T-cell (primary cell): ENCODE results near the gene DCUN1D3. TPM values are rescaled to one million over a fixed set of nuclear protein-coding genes. Genes with fewer than 3 reads are reported as not detected.
A peak's percentile ranks its signal among the peaks of the same experiment; 100 is the strongest.
"Not testable (repeated sequence)": the region's sequence is repeated elsewhere in the genome, so short reads cannot be mapped to it uniquely, and the experiment has no call there.

Experiments
- ATAC-seq, 4 experiments: fragments of 200-7000 bp in 3 of 4; fragments of 150-1000 bp in 1 of 4; cut with Tn5 transposase; replicated peaks in 1 of 4; 1 replicate in 3 of 4; 2 replicates in 1 of 4; pipeline ENCODE4 v1.10.0; 2021; ENCODE audit warnings: moderate library complexity in 3 of 4, mild to moderate bottlenecking in 2 of 4, moderate number of reproducible peaks in 1 of 4
- CTCF ChIA-PET, 2 donors: fragments of 300-600 bp; sonication (Branson Sonifier 250); formaldehyde crosslinking; loops; one replicate each; lab custom pipeline; 2022; ENCODE audit warnings: antibody characterized with exemption in 2 of 2; lab: Charles Lee
- POLR2A ChIA-PET, 2 donors: fragments of 300-600 bp; sonication (Branson Sonifier 250); formaldehyde crosslinking; loops; one replicate each; lab custom pipeline; 2022; ENCODE audit warnings: antibody characterized with exemption in 2 of 2; lab: Charles Lee
- DNase-seq, 35 experiments: peaks; one replicate each; pipeline versions ENCODE4 v3.0.0 to v3.0.0-alpha.2; 2013 to 2023
- H3K27ac ChIP-seq: one replicate; pipeline ENCODE4 v1.5.1; 2013; ENCODE audit warnings: low read length
- H3K27me3 ChIP-seq, 2 experiments: replicated peaks in 1 of 2; 1 replicate in 1 of 2; 2 replicates in 1 of 2; pipeline versions ENCODE4 v1.6.1 to v1.7.0; 2013; ENCODE audit warnings: low read length in 1 of 2, mixed read lengths in 1 of 2; ENCODE audit not compliant: control insufficient read depth in 2 of 2, insufficient read depth in 2 of 2; ENCODE audit errors: extremely low read depth in 1 of 2
- H3K36me3 ChIP-seq, 2 donors: 1 replicate in 1 of 2; 2 replicates in 1 of 2; pipeline versions ENCODE4 v1.6.1 to v1.7.0; 2013; ENCODE audit warnings: low read length in 1 of 2; ENCODE audit not compliant: control insufficient read depth in 2 of 2, insufficient read depth in 1 of 2; ENCODE audit errors: extremely low read depth in 1 of 2
- H3K4me1 ChIP-seq, 2 experiments: 1 replicate in 1 of 2; 2 replicates in 1 of 2; pipeline versions ENCODE4 v1.6.1 to v1.7.0; 2013; ENCODE audit warnings: low read length in 2 of 2, mixed read lengths in 1 of 2; ENCODE audit not compliant: insufficient read depth in 2 of 2, control insufficient read depth in 1 of 2; ENCODE audit errors: extremely low read depth in 1 of 2
- H3K4me3 ChIP-seq, 2 donors: 1 replicate in 1 of 2; 2 replicates in 1 of 2; pipeline versions ENCODE4 v1.5.1 to v1.7.0; 2013; ENCODE audit warnings: mild to moderate bottlenecking in 2 of 2, low read length in 1 of 2, moderate library complexity in 1 of 2; ENCODE audit not compliant: control insufficient read depth in 1 of 2; ENCODE audit errors: extremely low read depth in 1 of 2
- H3K9me3 ChIP-seq: 2 replicates; pipeline ENCODE4 v1.7.0; 2013
- H3K27ac Mint-ChIP-seq, 2 donors: one replicate each; pipeline ENCODE4 v1.8.0; 2020 to 2021; ENCODE audit warnings: mild to moderate bottlenecking in 2 of 2, mixed read lengths in 2 of 2
- H3K27me3 Mint-ChIP-seq, 2 donors: one replicate each; pipeline ENCODE4 v1.8.0; 2021 to 2022; ENCODE audit warnings: mixed read lengths in 2 of 2
- H3K36me3 Mint-ChIP-seq: one replicate; pipeline ENCODE4 v1.8.0; 2021; ENCODE audit warnings: mixed read lengths
- H3K4me1 Mint-ChIP-seq, 3 donors: one replicate each; pipeline ENCODE4 v1.8.0; 2020 to 2022; ENCODE audit warnings: mixed read lengths in 3 of 3, mild to moderate bottlenecking in 1 of 3
- H3K4me3 Mint-ChIP-seq, 3 donors: one replicate each; pipeline ENCODE4 v1.8.0; 2020 to 2022; ENCODE audit warnings: mild to moderate bottlenecking in 3 of 3, mixed read lengths in 3 of 3, moderate library complexity in 3 of 3
- H3K9me3 Mint-ChIP-seq, 3 donors: one replicate each; pipeline ENCODE4 v1.8.0; 2020 to 2022; ENCODE audit warnings: mixed read lengths in 3 of 3
- WGBS: methylation state at CpG from one replicate; pipeline ENCODE4 v1.1.5; 2013; ENCODE audit warnings: missing lambda C conversion rate; ENCODE audit not compliant: insufficient coverage; 5-methylcytosine and 5-hydroxymethylcytosine counted together
- total RNA-seq, 35 experiments: library from RNA in 6 of 35; stranded (reverse) in 6 of 35; fragments of 120-200 nt in 1 of 35; gene quantifications; one replicate each; pipeline versions ENCODE4 v1.2.1 to v1.2.4 and lab custom pipeline; 2013 to 2026

DCUN1D3 gene
- total RNA-seq (1 to 10 TPM; 3.3 to 7.5 (median 5.7) TPM), total RNA-seq (lab: John Stamatoyannopoulos, UW) (6.9 to 21.4 (median 14.8) reads per million in 29 experiments)
- total RNA-seq (2013): 5.7 TPM

- ChIA-PET CTCF (interaction anchor here (0.5 to 2.7 kb wide), 8 partner anchors 9 to 276 kb away, joined by 3 to 17 read pairs (median 4); no protein-coding TSS in a partner anchor), POLR2A (interaction anchor here in 1 of 2 donors (1.6 kb wide), 1 partner anchor 25 kb away, joined by 7 read pairs; no protein-coding TSS in a partner anchor)
- Histone ChIP-seq H3K4me1 (peaks cover 25 to 35% of the 10 kb centered on the region in 2 experiments), H3K4me3 (peak within 1 kb of the TSS; percentile 81 to 94), H3K36me3 (peaks cover 0 to 5% of the 10 kb centered on the region in 2 donors), H3K27me3 (no peaks in the 10 kb centered on the region), H3K9me3 (no peaks in the 10 kb centered on the region), H3K27ac (peak within 1 kb of the TSS; percentile 95)
- no peaks in the 10 kb centered on the region for H3K27me3 Mint-ChIP-seq
- H3K36me3 Mint-ChIP-seq: peaks cover 7% of the 10 kb centered on the region
- WGBS: under 1% methylated on average over 40 of the region's 62 CpGs
- no peaks in the 10 kb centered on the region for H3K9me3 Mint-ChIP-seq
- DNase-seq: peak; percentile 60 to 93 (median 71)
- peak within 1 kb of the TSS; percentile 87 to 96 (median 90) for H3K4me3 Mint-ChIP-seq
- H3K27ac Mint-ChIP-seq: peak within 1 kb of the TSS; percentile 90 to 92
- H3K4me1 Mint-ChIP-seq: peaks cover 69 to 77% (median 74%) of the 10 kb centered on the region in 3 donors
- peak; percentile 76 to 86 (median 79) for ATAC-seq
Observed at GRCh38 chr16:20900299-20901067, at the start of gene DCUN1D3, which contains the start of gene LYRM1. DCUN1D3 (minus strand) TSS chr16:20900358; CDS start chr16:20862538, 37,820 bp downstream. LYRM1 (plus strand) TSS chr16:20900771; CDS start chr16:20915556, 14,785 bp downstream.

GRCh38 chr16:20949660-20950059, 49.5 kb upstream of the DCUN1D3 start:
- 86% methylated on average over 1 of the region's 3 CpGs for WGBS
- ATAC-seq (no peak), DNase-seq (no peak)
- no peaks in the 10 kb centered on the region for H3K9me3 ChIP-seq
- Mint-ChIP-seq H3K4me1 (no peaks in the 10 kb centered on the region), H3K27ac (no peak overlapping the region), H3K27me3 (no peaks in the 10 kb centered on the region), H3K9me3 (no peaks in the 10 kb centered on the region), H3K4me3 (no peak overlapping the region), H3K36me3 (no peaks in the 10 kb centered on the region)
- H3K27ac ChIP-seq: no peak overlapping the region
- ChIA-PET POLR2A (interaction anchor here in 1 of 2 donors (0.5 kb wide), 1 partner anchor 8 kb away, joined by 6 read pairs; no protein-coding TSS in a partner anchor), CTCF (no interaction called here)
- no peaks in the 10 kb centered on the region for H3K4me1 ChIP-seq
- peaks cover 0 to 17% of the 10 kb centered on the region in 2 experiments for H3K27me3 ChIP-seq
- no peak overlapping the region for H3K4me3 ChIP-seq
- no peaks in the 10 kb centered on the region for H3K36me3 ChIP-seq

GRCh38 chr16:20948444-20948843, 48.3 kb upstream of the DCUN1D3 start:
- 80% methylated on average over 6 of the region's 9 CpGs for WGBS
- ChIA-PET CTCF (no interaction called here), POLR2A (no interaction called here)
- H3K9me3 Mint-ChIP-seq: no peaks in the 10 kb centered on the region
- H3K4me3 Mint-ChIP-seq: no peak overlapping the region
- peaks cover 0 to 4% (median 3%) of the 10 kb centered on the region in 3 donors for H3K4me1 Mint-ChIP-seq
- Histone ChIP-seq H3K9me3 (no peaks in the 10 kb centered on the region), H3K36me3 (no peaks in the 10 kb centered on the region), H3K27me3 (peaks cover 0 to 13% of the 10 kb centered on the region in 2 experiments), H3K4me1 (no peaks in the 10 kb centered on the region), H3K4me3 (no peak overlapping the region), H3K27ac (no peak overlapping the region)
- DNase-seq (no peak), ATAC-seq (no peak)
- H3K36me3 Mint-ChIP-seq: no peaks in the 10 kb centered on the region
- H3K27ac Mint-ChIP-seq: no peak overlapping the region
- H3K27me3 Mint-ChIP-seq: no peaks in the 10 kb centered on the region

- no peak overlapping the region for H3K27ac ChIP-seq
- no peaks in the 10 kb centered on the region for H3K9me3 Mint-ChIP-seq
- H3K4me3 Mint-ChIP-seq: no peak overlapping the region
- WGBS: 89% methylated on average over 4 of the region's 8 CpGs
- no peaks in the 10 kb centered on the region for H3K9me3 ChIP-seq
- ChIA-PET POLR2A (no interaction called here), CTCF (no interaction called here)
- DNase-seq: no peak
- no peak for ATAC-seq
- no peaks in the 10 kb centered on the region for H3K27me3 Mint-ChIP-seq
- no peaks in the 10 kb centered on the region for H3K36me3 Mint-ChIP-seq
- peaks cover 3 to 10% (median 8%) of the 10 kb centered on the region in 3 donors for H3K4me1 Mint-ChIP-seq
- H3K4me1 ChIP-seq: no peaks in the 10 kb centered on the region
- no peak overlapping the region for H3K4me3 ChIP-seq
- H3K27ac Mint-ChIP-seq: no peak overlapping the region
- H3K36me3 ChIP-seq: no peaks in the 10 kb centered on the region
- peaks cover 0 to 5% of the 10 kb centered on the region in 2 experiments for H3K27me3 ChIP-seq
Observed at GRCh38 chr16:20946015-20946629, 46.0 kb upstream of the DCUN1D3 start.

GRCh38 chr16:20945575-20945875, 45.4 kb upstream of the DCUN1D3 start:
- H3K9me3 ChIP-seq, H3K27me3 Mint-ChIP-seq, H3K4me1 ChIP-seq, CTCF ChIA-PET, H3K9me3 Mint-ChIP-seq, H3K4me3 ChIP-seq, ATAC-seq, H3K27ac ChIP-seq, H3K27me3 ChIP-seq, POLR2A ChIA-PET, H3K4me3 Mint-ChIP-seq, DNase-seq, H3K27ac Mint-ChIP-seq, H3K36me3 ChIP-seq, H3K36me3 Mint-ChIP-seq: not testable (repeated sequence)
- peaks cover 5 to 13% (median 10%) of the 10 kb centered on the region in 3 donors for H3K4me1 Mint-ChIP-seq
- 96% methylated on average over 7 of the region's 11 CpGs for WGBS

- Mint-ChIP-seq H3K4me3 (no peak overlapping the region), H3K27ac (no peak overlapping the region), H3K27me3 (no peaks in the 10 kb centered on the region), H3K9me3 (no peaks in the 10 kb centered on the region), H3K4me1 (peaks cover 5 to 13% (median 10%) of the 10 kb centered on the region in 3 donors), H3K36me3 (no peaks in the 10 kb centered on the region)
- no peaks in the 10 kb centered on the region for H3K9me3 ChIP-seq
- peak in 24 of 35 experiments; percentile 1 to 48 (median 12) for DNase-seq
- no peaks in the 10 kb centered on the region for H3K36me3 ChIP-seq
- H3K4me1 ChIP-seq: no peaks in the 10 kb centered on the region
- ATAC-seq: peak in 1 of 4 experiments; percentile 38
- no CpG with 5 or more reads among the region's 5 CpGs for WGBS
- CTCF ChIA-PET: no interaction called here
- H3K4me3 ChIP-seq: no peak overlapping the region
- no peak overlapping the region for H3K27ac ChIP-seq
- H3K27me3 ChIP-seq: peaks cover 0 to 5% of the 10 kb centered on the region in 2 experiments
- POLR2A ChIA-PET: no interaction called here
Observed at GRCh38 chr16:20944861-20945574, 44.9 kb upstream of the DCUN1D3 start.
